ENCODE data around the gene SPECC1. TPM values are rescaled to one million over a fixed set of nuclear protein-coding genes. Genes with fewer than 3 reads are reported as not detected.

The SPECC1 gene
- total and polyA plus RNA-seq, 12 donors, result 19.2 to 96.1 (median 40.3) TPM

DNA sequence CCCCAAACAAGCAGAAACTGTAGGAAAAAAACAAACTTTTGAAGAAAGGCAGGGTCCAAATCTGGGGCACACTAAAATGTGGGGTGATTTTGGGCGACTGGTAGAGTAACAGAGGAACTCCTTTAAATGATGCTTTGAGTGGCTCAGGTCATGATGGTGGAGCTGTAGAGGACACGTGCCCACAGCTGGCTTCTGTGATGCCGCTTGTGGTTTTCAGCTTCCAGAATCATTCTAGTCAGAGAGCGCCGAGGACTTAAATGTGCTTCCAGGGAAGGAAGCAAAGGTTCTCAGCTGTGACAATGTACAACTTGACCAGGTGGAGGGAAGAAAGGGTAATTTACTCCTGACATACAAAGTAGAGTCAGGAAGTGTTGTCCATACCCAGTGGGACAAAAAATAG is 295.8 kb downstream of the SPECC1 start:
- H3K4me3 ChIP-seq, result no peak overlapping the region
- intact Hi-C loops (cut with DNase I), result loop anchor here in 1 of 2 donors (5.0 kb wide), 1 partner anchor 63 kb away; no protein-coding TSS in a partner anchor
- H3K36me3 ChIP-seq (replicated peaks in 1 of 2), result no peaks in the 10 kb centered on the region
- DNase-seq, result no peak
- no peaks in the 10 kb centered on the region for H3K27me3 ChIP-seq
- TF ChIP-seq, protein P1, sequence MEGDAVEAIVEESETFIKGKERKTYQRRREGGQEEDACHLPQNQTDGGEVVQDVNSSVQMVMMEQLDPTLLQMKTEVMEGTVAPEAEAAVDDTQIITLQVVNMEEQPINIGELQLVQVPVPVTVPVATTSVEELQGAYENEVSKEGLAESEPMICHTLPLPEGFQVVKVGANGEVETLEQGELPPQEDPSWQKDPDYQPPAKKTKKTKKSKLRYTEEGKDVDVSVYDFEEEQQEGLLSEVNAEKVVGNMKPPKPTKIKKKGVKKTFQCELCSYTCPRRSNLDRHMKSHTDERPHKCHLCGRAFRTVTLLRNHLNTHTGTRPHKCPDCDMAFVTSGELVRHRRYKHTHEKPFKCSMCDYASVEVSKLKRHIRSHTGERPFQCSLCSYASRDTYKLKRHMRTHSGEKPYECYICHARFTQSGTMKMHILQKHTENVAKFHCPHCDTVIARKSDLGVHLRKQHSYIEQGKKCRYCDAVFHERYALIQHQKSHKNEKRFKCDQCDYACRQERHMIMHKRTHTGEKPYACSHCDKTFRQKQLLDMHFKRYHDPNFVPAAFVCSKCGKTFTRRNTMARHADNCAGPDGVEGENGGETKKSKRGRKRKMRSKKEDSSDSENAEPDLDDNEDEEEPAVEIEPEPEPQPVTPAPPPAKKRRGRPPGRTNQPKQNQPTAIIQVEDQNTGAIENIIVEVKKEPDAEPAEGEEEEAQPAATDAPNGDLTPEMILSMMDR (IDR thresholded peaks at IDR 0.05), result no peak
- no peak for TF ChIP-seq POLR2A (IDR thresholded peaks at IDR 0.05)
- no peaks in the 10 kb centered on the region for H3K4me1 ChIP-seq (replicated peaks in 1 of 2)
- WGBS, 4 donors, result 93 to 96% (median 95%) methylated on average over 5 of the region's 5 CpGs
- peaks cover 0 to 12% (median 0%) of the 10 kb centered on the region in 3 donors for H3K9me3 ChIP-seq (replicated peaks in 1 of 3)
- H3K27ac ChIP-seq, result no peak overlapping the region

DNA sequence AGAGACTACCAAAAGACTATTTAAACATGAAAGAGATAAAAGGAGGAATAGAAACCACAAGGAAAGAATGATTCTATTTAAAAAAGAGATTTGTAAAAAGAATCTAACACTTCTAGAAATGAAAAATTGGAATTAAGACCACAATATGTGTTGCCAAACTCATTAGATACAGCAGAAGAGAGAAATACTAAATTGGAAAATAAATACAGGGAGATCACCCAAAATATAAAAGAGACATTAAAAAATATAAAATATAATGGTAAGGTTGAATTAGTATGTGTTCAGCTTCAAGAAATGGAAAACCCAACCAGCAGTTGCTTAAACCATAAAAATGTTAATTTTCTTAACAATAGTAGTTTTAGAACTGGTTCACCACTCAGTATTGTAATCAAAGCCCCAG is 297.8 kb downstream of the SPECC1 start:
- no peaks in the 10 kb centered on the region for H3K27me3 ChIP-seq
- H3K4me3 ChIP-seq, result peak overlapping the region in 1 of 4 donors; percentile 10
- intact Hi-C loops (cut with DNase I), result no loop called here
- no peaks in the 10 kb centered on the region for H3K4me1 ChIP-seq (replicated peaks in 1 of 2)
- H3K36me3 ChIP-seq (replicated peaks in 1 of 2), result no peaks in the 10 kb centered on the region
- peaks cover 0 to 12% (median 0%) of the 10 kb centered on the region in 3 donors for H3K9me3 ChIP-seq (replicated peaks in 1 of 3)
- H3K27ac ChIP-seq, result no peak overlapping the region
- no peak for TF ChIP-seq POLR2A (IDR thresholded peaks at IDR 0.05)
- TF ChIP-seq, protein P1 (IDR thresholded peaks at IDR 0.05), result no peak
- no peak for DNase-seq

DNA sequence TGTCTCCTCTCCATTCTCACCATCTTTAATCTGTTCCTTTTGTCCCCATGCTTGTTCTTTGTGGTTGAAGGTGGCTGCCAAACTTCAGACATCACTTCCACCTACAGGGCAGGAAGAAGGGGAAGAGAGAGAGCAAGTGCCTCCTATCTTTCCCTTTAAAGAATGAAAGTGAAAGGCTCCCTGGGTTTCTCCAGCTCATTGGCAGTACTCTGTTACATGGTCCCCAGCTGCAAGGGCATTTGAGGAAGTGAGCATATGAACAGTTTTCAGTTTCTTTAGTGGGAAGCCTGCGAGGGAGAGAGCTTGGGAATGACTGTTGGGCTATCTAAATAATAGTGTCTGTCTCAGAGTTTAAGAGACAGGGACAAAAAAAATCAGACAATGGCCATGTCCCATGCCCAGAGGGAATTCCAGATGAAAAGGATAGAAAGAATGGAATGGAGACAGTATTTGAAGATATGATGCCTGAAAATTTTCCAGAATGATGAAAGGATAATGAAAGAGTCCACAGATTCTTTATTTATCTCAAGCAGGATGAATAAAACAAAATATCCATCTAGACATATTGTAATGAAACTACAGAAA is 298.3 kb downstream of the SPECC1 start:
- H3K27ac ChIP-seq, result no peak overlapping the region
- no peak overlapping the region for H3K4me3 ChIP-seq
- TF ChIP-seq, protein P1 (IDR thresholded peaks at IDR 0.05), result no peak
- no peak for DNase-seq
- intact Hi-C loops (cut with DNase I), result no loop called here
- H3K9me3 ChIP-seq (replicated peaks in 1 of 3), result peaks cover 0 to 12% (median 0%) of the 10 kb centered on the region in 3 donors
- H3K27me3 ChIP-seq, result no peaks in the 10 kb centered on the region
- H3K4me1 ChIP-seq (replicated peaks in 1 of 2), result no peaks in the 10 kb centered on the region
- WGBS, 4 donors, result 72 to 96% (median 90%) methylated on average over 1 of the region's 1 CpG
- H3K36me3 ChIP-seq (replicated peaks in 1 of 2), result no peaks in the 10 kb centered on the region

DNA sequence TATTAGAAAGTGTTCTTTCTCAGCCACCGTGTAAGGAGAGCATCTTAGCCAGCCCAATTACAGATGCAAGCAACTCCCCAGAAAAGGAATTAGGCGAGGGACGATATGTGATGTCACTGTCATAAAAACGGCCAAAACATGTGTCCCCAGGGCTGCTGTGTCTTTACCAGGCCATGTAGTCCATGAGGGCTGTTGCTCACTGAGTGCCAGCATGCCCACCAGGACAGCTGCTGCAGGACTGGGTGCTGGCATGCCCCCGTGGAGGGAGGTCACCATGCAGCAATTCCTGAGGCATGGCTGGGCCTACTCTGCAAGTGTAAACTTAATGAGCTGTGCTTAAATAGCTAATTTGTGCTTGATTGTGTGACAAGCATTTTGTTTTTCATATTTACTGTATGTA is 301.3 kb downstream of the SPECC1 start:
- 91 to 94% (median 92%) methylated on average over 4 to 5 of the region's 5 CpGs for WGBS, 4 donors

More for the DNA sequence above, 301.3 kb downstream of the SPECC1 start:
- Histone ChIP-seq H3K9me3 (replicated peaks in 1 of 3) (peaks cover 0 to 12% (median 0%) of the 10 kb centered on the region in 3 donors), H3K27me3 (no peaks in the 10 kb centered on the region), H3K4me3 (no peak overlapping the region), H3K36me3 (replicated peaks in 1 of 2) (no peaks in the 10 kb centered on the region), H3K4me1 (replicated peaks in 1 of 2) (no peaks in the 10 kb centered on the region), H3K27ac (no peak overlapping the region)
- intact Hi-C loops (cut with DNase I), result loop anchor here (10.0 kb wide), 2 partner anchors 186 to 316 kb away; no protein-coding TSS in a partner anchor
- TF ChIP-seq POLR2A (IDR thresholded peaks at IDR 0.05), result no peak
- TF ChIP-seq, protein P1 (IDR thresholded peaks at IDR 0.05), result no peak
- DNase-seq, result no peak

All from adrenal gland (tissue), 12 donors.